Measurements from ENCODE around the gene SERPINA6. TPM values are rescaled to one million over a fixed set of nuclear protein-coding genes. Genes with fewer than 3 reads are reported as not detected.

SERPINA6 gene
- total RNA-seq, 1 donor from 2014 or later: not detected

- no peaks in the 10 kb centered on the region for H3K36me3 Mint-ChIP-seq (ENCODE audit: low read depth)
- DNase-seq (ENCODE audit: low read depth, low spot score): no peak
- TF ChIP-seq CTCF (conservative IDR thresholded peaks at IDR 0.05): no peak
Observed at GRCh38 chr14:94364037-94364436, 40.9 kb upstream of the SERPINA6 start.

GRCh38 chr14:94363151-94363624 lies 40.1 kb upstream of the SERPINA6 start:
- no peak for DNase-seq (ENCODE audit: low read depth, low spot score)
- H3K4me1 Mint-ChIP-seq: no peaks in the 10 kb centered on the region
- H3K27me3 Mint-ChIP-seq (ENCODE audit: low read depth): no peaks in the 10 kb centered on the region
- H3K4me3 Mint-ChIP-seq: no peak overlapping the region
- no peaks in the 10 kb centered on the region for H3K36me3 Mint-ChIP-seq (ENCODE audit: low read depth)
- H3K9me3 Mint-ChIP-seq: no peaks in the 10 kb centered on the region
- peak overlapping the region; percentile 67 for H3K27ac Mint-ChIP-seq (ENCODE audit: unreplicated experiment)
- no peak for TF ChIP-seq CTCF (conservative IDR thresholded peaks at IDR 0.05)

More at GRCh38 chr14:94364037-94364436, 40.9 kb upstream of the SERPINA6 start:
- no peak overlapping the region for H3K4me3 Mint-ChIP-seq
- no peak overlapping the region for H3K27ac Mint-ChIP-seq (ENCODE audit: unreplicated experiment)
- no peaks in the 10 kb centered on the region for H3K4me1 Mint-ChIP-seq
- H3K27me3 Mint-ChIP-seq (ENCODE audit: low read depth): no peaks in the 10 kb centered on the region
- H3K9me3 Mint-ChIP-seq: no peaks in the 10 kb centered on the region

GRCh38 chr14:94362614-94363133 lies 39.5 kb upstream of the SERPINA6 start:
- no peak for TF ChIP-seq CTCF (conservative IDR thresholded peaks at IDR 0.05)
- Mint-ChIP-seq H3K36me3 (ENCODE audit: low read depth) (no peaks in the 10 kb centered on the region), H3K4me3 (no peak overlapping the region), H3K4me1 (no peaks in the 10 kb centered on the region), H3K9me3 (no peaks in the 10 kb centered on the region), H3K27me3 (ENCODE audit: low read depth) (peaks cover 3% of the 10 kb centered on the region), H3K27ac (ENCODE audit: unreplicated experiment) (peak overlapping the region; percentile 67)
- DNase-seq (ENCODE audit: low read depth, low spot score): no peak

GRCh38 chr14:94361682-94362081 lies 38.5 kb upstream of the SERPINA6 start:
- no peak overlapping the region for H3K4me3 Mint-ChIP-seq
- H3K36me3 Mint-ChIP-seq (ENCODE audit: low read depth): no peaks in the 10 kb centered on the region
- no peak overlapping the region for H3K27ac Mint-ChIP-seq (ENCODE audit: unreplicated experiment)
- DNase-seq (ENCODE audit: low read depth, low spot score): no peak
- peaks cover 5% of the 10 kb centered on the region for H3K27me3 Mint-ChIP-seq (ENCODE audit: low read depth)
- H3K9me3 Mint-ChIP-seq: no peaks in the 10 kb centered on the region
- TF ChIP-seq CTCF (conservative IDR thresholded peaks at IDR 0.05): no peak
- H3K4me1 Mint-ChIP-seq: peaks cover 1% of the 10 kb centered on the region

- Mint-ChIP-seq H3K27ac (ENCODE audit: unreplicated experiment) (no peak overlapping the region), H3K27me3 (ENCODE audit: low read depth) (peaks cover 10% of the 10 kb centered on the region), H3K9me3 (no peaks in the 10 kb centered on the region), H3K4me3 (no peak overlapping the region), H3K4me1 (peaks cover 6% of the 10 kb centered on the region), H3K36me3 (ENCODE audit: low read depth) (no peaks in the 10 kb centered on the region)
- DNase-seq (ENCODE audit: low read depth, low spot score): no peak
- no peak for TF ChIP-seq CTCF (conservative IDR thresholded peaks at IDR 0.05)
Observed at GRCh38 chr14:94360945-94361565, 37.9 kb upstream of the SERPINA6 start.

Data from neural crest cell (in vitro differentiated cells).